HL-60 (cell line): Measurements from ENCODE around the gene MAGI2.

ENCODE experiments used
- DNase-seq, 2 experiments: peaks; one replicate each; pipeline ENCODE4 v3.0.0-alpha.2; 2010 to 2020; ENCODE audit warnings: low read depth in 1 of 2, low spot score in 1 of 2
- H3K27ac ChIP-seq: fragments of 250-450 bp; sonication (Bioruptor Pico); replicated peaks from 2 replicates; pipeline ENCODE4 v1.5.1; 2020; ENCODE audit warnings: mild to moderate bottlenecking, moderate library complexity
- H3K27me3 ChIP-seq: fragments of 250-450 bp; sonication (Bioruptor Pico); 2 replicates; pipeline ENCODE4 v1.5.1; 2021; ENCODE audit warnings: mild to moderate bottlenecking, moderate library complexity; ENCODE audit not compliant: insufficient read depth, poor library complexity, severe bottlenecking
- H3K4me3 ChIP-seq: replicated peaks from 2 replicates; pipeline ENCODE4 v1.5.1; 2011; ENCODE audit warnings: mild to moderate bottlenecking, control low read depth, low read length; ENCODE audit not compliant: insufficient read depth
- CTCF ChIP-seq: IDR thresholded peaks from one replicate; pipeline ENCODE4 v1.5.1; 2011; ENCODE audit warnings: low read length, control low read depth, inconsistent platforms; ENCODE audit not compliant: insufficient read depth
- GABPA ChIP-seq: IDR thresholded peaks from 2 replicates; pipeline ENCODE4 v1.6.1; 2012; ENCODE audit warnings: low read depth
- POLR2AphosphoS5 ChIP-seq: IDR thresholded peaks from 2 replicates; pipeline ENCODE4 v1.6.1; 2012; ENCODE audit warnings: low read depth
- REST ChIP-seq: IDR thresholded peaks from 2 replicates; pipeline ENCODE4 v1.6.1; 2012; ENCODE audit warnings: low read depth; ENCODE audit not compliant: insufficient replicate concordance
- SPI1 ChIP-seq: IDR thresholded peaks from 2 replicates; pipeline ENCODE4 v1.6.1; 2012; ENCODE audit warnings: low read depth, mild to moderate bottlenecking, borderline replicate concordance

The MAGI2 gene

GRCh38 chr7:79211724-79212123, 241.7 kb downstream of the MAGI2 start:
- no peak overlapping the region for H3K4me3 ChIP-seq
- H3K27me3 ChIP-seq, result no peaks in the 10 kb centered on the region
- DNase-seq, result no peak
- H3K27ac ChIP-seq, result no peak overlapping the region
- TF ChIP-seq SPI1, result no peak
- no peak for TF ChIP-seq POLR2AphosphoS5
- TF ChIP-seq GABPA, result no peak
- TF ChIP-seq REST, result no peak
- no peak for TF ChIP-seq CTCF

GRCh38 chr7:79199961-79200360, 253.5 kb downstream of the MAGI2 start:
- Histone ChIP-seq H3K27me3 (no peaks in the 10 kb centered on the region), H3K27ac (no peak overlapping the region), H3K4me3 (no peak overlapping the region)
- TF ChIP-seq SPI1 (no peak), POLR2AphosphoS5 (no peak), GABPA (no peak), CTCF (no peak), REST (no peak)
- no peak for DNase-seq

- no peak overlapping the region for H3K4me3 ChIP-seq
- no peaks in the 10 kb centered on the region for H3K27me3 ChIP-seq
- no peak overlapping the region for H3K27ac ChIP-seq
- no peak for DNase-seq
- no peak for TF ChIP-seq POLR2AphosphoS5
- TF ChIP-seq REST, result no peak
- no peak for TF ChIP-seq CTCF
- no peak for TF ChIP-seq GABPA
- TF ChIP-seq SPI1, result no peak
Observed at GRCh38 chr7:79199266-79199665, 254.2 kb downstream of the MAGI2 start.
